Stimulated activated memory B cell treated with anti-CD40 and anti-IgM and Interleukin-4, amounts not matched to agents 10 μg/mL and 1 μg/mL and 100 μg/mL, for 72 hours (primary cell): ENCODE results near the gene MEF2A.
"Not testable (repeated sequence)": the region's sequence is repeated elsewhere in the genome, so short reads cannot be mapped to it uniquely, and the experiment has no call there.

Source experiments
- ATAC-seq: fragments of 150-1000 bp; cut with Tn5 transposase; 2 replicates; pipeline ENCODE4 v1.10.0; 2021
- H3K27ac Mint-ChIP-seq: one replicate; pipeline ENCODE4 v1.8.0; 2022; ENCODE audit warnings: mild to moderate bottlenecking, mixed read lengths
- H3K27me3 Mint-ChIP-seq: one replicate; pipeline ENCODE4 v1.8.0; 2022; ENCODE audit warnings: mixed read lengths
- H3K36me3 Mint-ChIP-seq: one replicate; pipeline ENCODE4 v1.8.0; 2022; ENCODE audit warnings: mixed read lengths
- H3K4me1 Mint-ChIP-seq: one replicate; pipeline ENCODE4 v1.8.0; 2022; ENCODE audit warnings: mixed read lengths
- H3K4me3 Mint-ChIP-seq: one replicate; pipeline ENCODE4 v1.8.0; 2022; ENCODE audit warnings: mild to moderate bottlenecking, moderate library complexity, mixed read lengths
- H3K9me3 Mint-ChIP-seq: one replicate; pipeline ENCODE4 v1.8.0; 2022; ENCODE audit warnings: mixed read lengths

MEF2A gene

GRCh38 chr15:99565299-99566156, at the start of gene MEF2A:
Gene MEF2A, plus strand, starts transcription at chr15:99565984. Its CDS starts 67,136 bp downstream, at chr15:99633120.
- H3K27me3 Mint-ChIP-seq = no peaks in the 10 kb centered on the region

DNA sequence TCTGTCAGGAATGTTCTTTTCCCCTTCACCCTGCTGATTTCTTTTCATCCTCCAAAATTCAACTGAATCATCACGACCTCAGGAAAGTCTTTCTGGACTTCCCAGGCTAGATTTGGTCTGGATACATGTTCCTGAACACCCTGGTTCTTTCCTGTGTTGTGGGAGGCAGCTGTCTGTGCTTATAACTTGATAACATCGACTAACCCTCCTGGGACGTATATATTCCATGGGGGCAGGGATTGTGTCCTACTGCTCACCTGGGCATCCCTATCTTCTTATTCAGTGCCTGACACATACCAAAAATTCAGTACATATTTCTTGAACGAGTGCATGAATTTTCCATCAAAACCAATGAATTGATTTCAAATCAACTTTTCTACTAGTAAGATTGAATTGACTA, 47.6 kb upstream of the MEF2A start:
- ATAC-seq = no peak
- H3K27me3 Mint-ChIP-seq = no peaks in the 10 kb centered on the region
- no peak overlapping the region for H3K4me3 Mint-ChIP-seq
- H3K9me3 Mint-ChIP-seq = no peaks in the 10 kb centered on the region
- peak overlapping the region; percentile 60 for H3K27ac Mint-ChIP-seq
- H3K4me1 Mint-ChIP-seq = peaks cover 54% of the 10 kb centered on the region
- peaks cover 9% of the 10 kb centered on the region for H3K36me3 Mint-ChIP-seq

More at GRCh38 chr15:99565299-99566156, at the start of gene MEF2A:
- no peaks in the 10 kb centered on the region for H3K36me3 Mint-ChIP-seq
- H3K9me3 Mint-ChIP-seq = no peaks in the 10 kb centered on the region
- H3K4me3 Mint-ChIP-seq = peak within 1 kb of the TSS; percentile 96
- peak; percentile 85 for ATAC-seq
- peak within 1 kb of the TSS; percentile 89 for H3K27ac Mint-ChIP-seq
- peaks cover 50% of the 10 kb centered on the region for H3K4me1 Mint-ChIP-seq

GRCh38 chr15:99519366-99519765, 46.4 kb upstream of the MEF2A start:
- H3K9me3 Mint-ChIP-seq, H3K4me3 Mint-ChIP-seq, H3K36me3 Mint-ChIP-seq, H3K27me3 Mint-ChIP-seq, ATAC-seq: not testable (repeated sequence)
- Mint-ChIP-seq H3K27ac (peak overlapping the region; percentile 60), H3K4me1 (peaks cover 43% of the 10 kb centered on the region)

DNA sequence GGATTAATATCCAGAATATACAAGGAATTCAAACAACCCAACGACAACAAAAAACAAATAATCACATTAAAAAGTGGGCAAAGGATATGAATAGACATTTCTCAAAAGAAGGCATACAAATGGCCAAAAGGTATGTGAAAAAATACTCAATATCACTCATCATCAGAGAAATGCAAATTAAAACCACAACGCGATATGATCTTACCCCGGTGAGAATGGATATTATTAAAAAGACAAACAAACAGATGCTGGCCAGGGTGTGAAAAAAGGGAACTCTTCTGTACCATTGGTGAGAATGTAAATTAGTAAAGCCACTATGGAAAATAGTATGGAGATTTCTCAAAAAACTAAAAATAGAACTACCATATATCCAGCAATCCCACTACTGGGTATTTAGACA, 43.5 kb upstream of the MEF2A start:
- Mint-ChIP-seq H3K36me3 (no peaks in the 10 kb centered on the region), H3K27ac (peak overlapping the region; percentile 26), H3K27me3 (no peaks in the 10 kb centered on the region), H3K4me1 (peaks cover 28% of the 10 kb centered on the region), H3K4me3 (no peak overlapping the region), H3K9me3 (peaks cover 7% of the 10 kb centered on the region)
- no peak for ATAC-seq

- no peak for ATAC-seq
- no peak overlapping the region for H3K27ac Mint-ChIP-seq
- no peak overlapping the region for H3K4me3 Mint-ChIP-seq
Measured at GRCh38 chr15:99526176-99526575, 39.6 kb upstream of the MEF2A start.

DNA sequence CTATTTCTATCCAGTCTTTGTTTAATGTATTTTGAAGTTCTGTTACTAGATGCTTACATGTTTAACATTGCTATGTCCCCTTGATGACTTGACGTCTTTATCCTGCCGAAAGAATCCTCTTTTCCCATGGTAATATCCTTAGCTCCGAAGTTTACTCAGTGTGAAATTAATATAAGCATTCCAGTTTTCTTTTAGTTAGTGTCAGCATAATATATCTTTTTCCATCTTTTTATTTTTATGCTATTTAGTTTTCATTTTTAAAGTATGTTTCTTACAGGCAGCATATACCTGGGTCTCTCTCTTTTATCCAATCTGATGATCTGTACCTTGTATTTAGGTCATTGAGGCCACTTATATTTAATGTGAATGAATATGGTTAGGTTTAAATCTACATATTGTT, 39.1 kb upstream of the MEF2A start:
- Mint-ChIP-seq H3K27ac (no peak overlapping the region), H3K27me3 (no peaks in the 10 kb centered on the region), H3K9me3 (peaks cover 9% of the 10 kb centered on the region), H3K4me3 (no peak overlapping the region), H3K4me1 (peaks cover 20% of the 10 kb centered on the region), H3K36me3 (peaks cover 7% of the 10 kb centered on the region)
- no peak for ATAC-seq

More at GRCh38 chr15:99526176-99526575, 39.6 kb upstream of the MEF2A start:
- peaks cover 25% of the 10 kb centered on the region for H3K4me1 Mint-ChIP-seq
- H3K27me3 Mint-ChIP-seq = no peaks in the 10 kb centered on the region
- H3K9me3 Mint-ChIP-seq = peaks cover 9% of the 10 kb centered on the region
- H3K36me3 Mint-ChIP-seq = peaks cover 7% of the 10 kb centered on the region

DNA sequence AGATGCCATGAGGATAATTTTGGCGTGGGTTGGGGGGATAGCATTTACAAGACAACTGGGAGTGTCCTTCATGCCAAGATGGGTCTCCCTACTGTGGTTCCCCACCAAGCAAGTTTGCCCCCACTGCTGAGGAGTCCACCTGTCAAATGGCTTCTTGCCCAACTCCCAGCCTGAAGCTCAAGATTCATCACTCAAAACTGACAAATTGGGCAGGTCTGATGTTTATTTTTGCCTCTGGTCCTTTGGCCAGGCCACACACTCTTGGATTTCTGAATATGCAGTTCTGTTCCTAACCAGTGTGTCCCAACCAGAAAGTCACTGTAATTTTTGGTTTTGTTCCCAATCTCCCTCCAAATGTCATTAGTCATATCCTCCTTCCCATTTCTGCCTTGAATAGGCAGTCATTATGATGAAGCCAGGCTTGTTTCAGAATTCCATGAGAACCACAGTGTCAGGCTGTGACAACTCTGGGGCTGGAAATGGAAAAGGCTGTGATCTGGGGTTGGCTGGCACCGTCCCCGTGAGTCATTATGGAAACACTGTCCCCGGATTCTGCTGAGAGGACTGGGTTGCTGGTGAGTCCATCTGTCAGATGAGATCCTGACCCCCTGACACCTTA, 29.3 kb upstream of the MEF2A start:
- Mint-ChIP-seq H3K4me1 (peaks cover 8% of the 10 kb centered on the region), H3K27me3 (no peaks in the 10 kb centered on the region), H3K27ac (no peak overlapping the region), H3K9me3 (peaks cover 4% of the 10 kb centered on the region), H3K36me3 (no peaks in the 10 kb centered on the region), H3K4me3 (no peak overlapping the region)
- ATAC-seq = no peak

DNA sequence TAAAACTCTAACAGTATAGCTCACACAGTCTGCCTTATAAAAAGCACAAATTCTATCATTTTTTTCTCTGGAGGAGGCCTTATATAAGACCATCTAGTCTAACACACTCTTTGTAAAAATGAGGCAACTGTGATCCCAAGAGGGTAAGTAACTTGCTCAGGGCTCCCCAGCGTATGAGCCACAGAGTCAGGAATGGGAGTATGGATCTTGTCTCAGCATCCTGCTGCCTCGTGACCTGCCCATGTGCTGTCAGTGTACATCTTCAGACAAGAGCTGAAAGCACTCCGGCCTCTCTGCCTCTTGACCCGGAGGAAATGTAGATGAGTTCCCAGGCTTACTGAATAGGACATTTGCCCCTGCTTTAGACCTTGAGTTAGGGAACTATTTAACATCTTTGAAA, 28.4 kb upstream of the MEF2A start:
- no peak for ATAC-seq
- H3K27ac Mint-ChIP-seq = no peak overlapping the region
- H3K36me3 Mint-ChIP-seq = no peaks in the 10 kb centered on the region
- H3K9me3 Mint-ChIP-seq = peaks cover 2% of the 10 kb centered on the region
- no peaks in the 10 kb centered on the region for H3K27me3 Mint-ChIP-seq
- no peak overlapping the region for H3K4me3 Mint-ChIP-seq
- H3K4me1 Mint-ChIP-seq = peaks cover 8% of the 10 kb centered on the region

GRCh38 chr15:99538261-99538660, 27.5 kb upstream of the MEF2A start:
- Mint-ChIP-seq H3K4me1 (peaks cover 8% of the 10 kb centered on the region), H3K9me3 (no peaks in the 10 kb centered on the region)

DNA sequence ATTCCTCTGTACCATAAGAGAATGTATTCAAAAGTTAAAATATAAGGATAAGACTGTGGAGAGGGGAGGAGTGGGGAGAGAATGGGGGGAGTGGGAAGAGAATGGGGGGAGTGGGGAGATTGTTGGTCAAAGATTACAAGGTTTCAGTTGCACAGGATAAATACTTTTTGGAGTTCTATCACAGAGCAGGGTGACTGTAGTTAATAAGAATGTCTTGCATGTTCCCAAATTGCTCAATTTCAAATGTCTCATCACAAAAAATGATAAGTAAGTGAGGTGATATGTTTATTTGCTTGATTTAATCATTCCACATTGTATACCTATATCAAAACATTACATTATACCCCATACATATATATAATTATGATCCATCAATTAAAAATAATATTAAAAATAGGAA, 23.0 kb upstream of the MEF2A start:
- ATAC-seq = no peak
- Mint-ChIP-seq H3K9me3 (no peaks in the 10 kb centered on the region), H3K4me1 (no peaks in the 10 kb centered on the region), H3K4me3 (no peak overlapping the region), H3K27ac (no peak overlapping the region), H3K36me3 (no peaks in the 10 kb centered on the region), H3K27me3 (no peaks in the 10 kb centered on the region)

More at GRCh38 chr15:99538261-99538660, 27.5 kb upstream of the MEF2A start:
- no peak overlapping the region for H3K27ac Mint-ChIP-seq
- no peaks in the 10 kb centered on the region for H3K36me3 Mint-ChIP-seq
- no peak overlapping the region for H3K4me3 Mint-ChIP-seq
- no peak for ATAC-seq
- H3K27me3 Mint-ChIP-seq = no peaks in the 10 kb centered on the region

- no peak overlapping the region for H3K27ac Mint-ChIP-seq
- ATAC-seq = no peak
- H3K27me3 Mint-ChIP-seq = no peaks in the 10 kb centered on the region
- H3K36me3 Mint-ChIP-seq = no peaks in the 10 kb centered on the region
- H3K4me3 Mint-ChIP-seq = no peak overlapping the region
- H3K9me3 Mint-ChIP-seq = peaks cover 3% of the 10 kb centered on the region
- H3K4me1 Mint-ChIP-seq = peaks cover 7% of the 10 kb centered on the region
Measured at GRCh38 chr15:99545605-99546004, 20.2 kb upstream of the MEF2A start.

- Mint-ChIP-seq H3K9me3 (peaks cover 3% of the 10 kb centered on the region), H3K4me1 (peaks cover 9% of the 10 kb centered on the region), H3K27me3 (no peaks in the 10 kb centered on the region), H3K36me3 (no peaks in the 10 kb centered on the region), H3K27ac (no peak overlapping the region), H3K4me3 (no peak overlapping the region)
- peak; percentile 58 for ATAC-seq
Measured at GRCh38 chr15:99546441-99547100, 19.2 kb upstream of the MEF2A start.

- Mint-ChIP-seq H3K4me3 (no peak overlapping the region), H3K9me3 (peaks cover 3% of the 10 kb centered on the region), H3K4me1 (peaks cover 15% of the 10 kb centered on the region), H3K27ac (no peak overlapping the region), H3K27me3 (no peaks in the 10 kb centered on the region), H3K36me3 (no peaks in the 10 kb centered on the region)
- no peak for ATAC-seq
Measured at GRCh38 chr15:99547517-99547916, 18.3 kb upstream of the MEF2A start.

DNA sequence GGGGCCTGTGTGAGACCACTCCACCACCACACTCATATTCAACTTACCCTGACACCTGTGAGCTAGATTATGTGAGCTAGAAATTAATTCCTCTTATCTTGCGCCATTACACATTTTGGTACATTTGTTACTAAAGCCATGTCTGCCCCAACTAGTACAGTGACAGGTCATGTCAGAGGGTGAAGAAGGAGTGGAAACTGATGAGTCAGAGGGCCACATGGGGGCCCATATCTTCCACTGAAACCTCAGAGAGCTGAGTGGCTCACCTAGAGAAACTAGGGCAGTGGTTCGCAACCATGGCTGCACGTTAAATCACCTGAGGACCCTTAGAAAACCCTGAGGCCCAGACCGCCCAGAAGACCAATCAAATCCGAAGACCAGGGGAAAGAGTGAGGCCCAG, 15.7 kb upstream of the MEF2A start:
- Mint-ChIP-seq H3K27ac (no peak overlapping the region), H3K4me1 (peaks cover 21% of the 10 kb centered on the region), H3K36me3 (no peaks in the 10 kb centered on the region)

DNA sequence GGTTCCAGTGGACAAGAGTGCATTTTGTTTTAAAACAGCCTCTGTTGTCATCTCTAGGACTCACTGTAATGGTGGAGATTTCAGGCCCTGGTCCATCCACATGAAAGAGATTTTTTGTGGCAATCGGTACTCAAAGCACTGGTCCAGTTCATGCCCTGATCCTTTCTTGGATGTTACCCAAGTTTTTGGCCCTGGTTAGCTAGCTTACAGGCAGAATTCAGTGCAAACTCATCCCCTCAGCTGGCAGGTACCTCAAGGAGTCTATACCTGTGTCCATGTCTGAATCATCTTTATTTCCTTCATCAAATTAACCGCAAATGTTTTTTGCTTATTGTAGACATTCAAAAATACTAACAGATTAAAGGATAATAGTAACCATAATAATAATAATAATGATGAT, 13.7 kb upstream of the MEF2A start:
- H3K4me3 Mint-ChIP-seq = no peak overlapping the region
- H3K9me3 Mint-ChIP-seq = peaks cover 3% of the 10 kb centered on the region
- H3K27me3 Mint-ChIP-seq = no peaks in the 10 kb centered on the region
- no peaks in the 10 kb centered on the region for H3K36me3 Mint-ChIP-seq
- peaks cover 38% of the 10 kb centered on the region for H3K4me1 Mint-ChIP-seq
- no peak for ATAC-seq
- peak overlapping the region; percentile 49 for H3K27ac Mint-ChIP-seq

More for the DNA sequence above, 15.7 kb upstream of the MEF2A start:
- Mint-ChIP-seq H3K27me3 (no peaks in the 10 kb centered on the region), H3K9me3 (peaks cover 3% of the 10 kb centered on the region), H3K4me3 (no peak overlapping the region)
- ATAC-seq = no peak
